ENCODE results near the gene CSRP1.
"Not testable (repeated sequence)": the region's sequence is repeated elsewhere in the genome, so short reads cannot be mapped to it uniquely, and the experiment has no call there.

CSRP1 gene

DNA sequence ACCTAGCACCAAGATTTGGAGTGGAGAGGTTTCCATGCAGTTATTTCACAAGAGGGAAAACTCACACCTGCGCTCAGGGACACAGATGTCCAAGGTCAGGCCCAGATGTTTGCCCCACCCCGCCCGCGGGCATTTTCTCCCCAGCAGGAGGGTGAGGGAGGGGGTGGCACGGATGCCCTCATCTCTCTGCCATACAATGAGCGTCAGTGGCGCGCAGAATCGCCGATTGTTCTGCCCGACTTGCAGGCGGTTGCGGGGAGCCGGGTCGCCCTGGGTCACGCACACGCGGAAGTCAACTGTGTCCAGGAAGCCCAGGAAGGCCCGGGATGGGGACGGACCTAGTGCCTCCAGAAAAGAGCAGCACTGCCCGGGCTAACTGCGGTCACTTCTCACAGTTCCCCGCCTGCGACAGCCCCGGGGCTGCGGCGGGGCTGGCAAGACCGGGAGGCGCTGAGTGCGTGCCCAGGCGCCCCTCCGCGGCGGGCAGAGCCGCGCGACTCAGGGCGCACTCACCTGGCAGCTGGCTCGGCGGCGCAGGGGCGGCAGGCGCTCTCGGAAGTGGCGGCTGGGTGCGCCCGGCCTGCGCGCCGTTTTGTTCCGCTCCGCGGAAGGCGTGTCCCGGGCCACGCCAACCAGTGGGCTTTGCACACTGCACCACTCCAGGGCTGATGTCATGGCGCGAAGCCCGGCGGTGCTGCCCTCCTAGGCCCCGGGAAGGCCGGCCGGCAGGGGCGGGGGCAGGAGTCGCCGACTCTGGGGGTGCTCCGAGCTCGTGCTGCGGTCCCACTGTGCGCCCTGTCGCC is at the start of gene CSRP1:
TSS of gene CSRP1 (minus strand) at position 567 of the 803 bp plus-strand sequence. CDS start 10,820 bp downstream, outside the sequence.
- DNase-seq, result peak; percentile 30

- DNase-seq, result no peak
These were observed 48.6 kb upstream of the CSRP1 start for GRCh38 chr1:201555593-201555945.

- no peak for DNase-seq
These were observed 48.1 kb upstream of the CSRP1 start for GRCh38 chr1:201554789-201555592.

GRCh38 chr1:201554190-201554600 is 47.3 kb upstream of the CSRP1 start:
- DNase-seq, result no peak

- DNase-seq, result no peak
These were observed 46.7 kb upstream of the CSRP1 start for GRCh38 chr1:201553496-201554189.

DNA sequence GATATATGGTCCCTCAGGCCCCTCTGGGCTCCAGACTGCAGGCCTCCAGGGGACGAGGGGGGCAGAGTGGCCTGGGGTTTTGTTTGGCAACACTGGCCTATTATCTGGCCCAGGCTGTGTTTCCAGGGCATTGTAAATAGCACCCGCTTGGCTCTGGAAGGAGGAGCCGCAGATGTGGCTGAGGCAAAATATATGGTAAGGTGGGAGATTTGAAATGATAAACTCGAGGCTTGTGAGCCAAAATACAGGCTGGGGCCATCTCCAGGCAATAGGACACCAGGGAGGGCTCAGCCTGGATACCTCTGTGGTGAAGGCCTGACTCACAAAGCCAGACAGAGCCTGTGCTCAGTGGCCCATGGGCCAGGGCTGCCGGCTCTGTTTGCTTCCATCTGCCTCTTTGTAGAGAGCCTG is 46.0 kb upstream of the CSRP1 start:
- no peak for DNase-seq

DNA sequence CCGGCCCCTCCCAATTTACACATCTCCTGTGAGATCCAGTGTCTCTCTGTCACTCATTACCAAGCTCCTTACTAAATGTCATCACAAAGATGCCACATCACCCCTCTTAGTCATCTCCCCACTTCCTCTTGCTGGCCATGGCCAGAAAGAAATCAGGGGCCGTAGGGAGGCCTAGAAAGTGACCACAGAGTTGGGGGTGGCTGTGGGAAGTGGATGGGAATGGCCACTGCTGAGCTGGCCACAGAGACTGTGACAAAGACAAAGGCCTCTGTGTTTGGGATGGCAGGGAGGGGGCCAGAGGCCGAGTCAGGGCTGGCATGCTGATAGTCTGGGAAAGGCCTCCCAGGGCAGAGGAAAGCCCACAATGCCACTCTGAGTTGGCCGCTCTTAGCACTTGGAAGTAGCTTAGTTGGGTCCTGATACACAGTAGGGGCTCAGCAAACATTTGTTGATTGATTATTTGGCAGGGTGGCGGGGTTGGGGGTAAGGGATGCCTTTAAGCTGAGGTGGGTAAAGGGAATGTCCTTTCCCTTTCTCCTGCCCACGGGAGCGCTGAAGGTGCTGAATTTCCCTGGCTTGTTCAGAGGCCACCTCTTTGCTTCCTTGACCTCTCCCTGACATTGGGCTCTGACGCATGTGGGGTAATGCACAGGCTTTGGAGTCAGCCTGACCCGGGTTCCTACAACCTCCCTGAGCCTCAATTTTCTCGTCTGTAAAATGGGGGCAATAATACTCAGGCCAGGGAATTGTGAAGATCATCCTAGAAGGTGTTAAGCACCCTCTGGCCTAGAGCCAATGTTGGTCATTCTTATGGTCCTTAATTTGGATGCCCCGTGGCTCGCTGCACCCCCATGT is 45.2 kb upstream of the CSRP1 start:
- DNase-seq, result no peak

DNA sequence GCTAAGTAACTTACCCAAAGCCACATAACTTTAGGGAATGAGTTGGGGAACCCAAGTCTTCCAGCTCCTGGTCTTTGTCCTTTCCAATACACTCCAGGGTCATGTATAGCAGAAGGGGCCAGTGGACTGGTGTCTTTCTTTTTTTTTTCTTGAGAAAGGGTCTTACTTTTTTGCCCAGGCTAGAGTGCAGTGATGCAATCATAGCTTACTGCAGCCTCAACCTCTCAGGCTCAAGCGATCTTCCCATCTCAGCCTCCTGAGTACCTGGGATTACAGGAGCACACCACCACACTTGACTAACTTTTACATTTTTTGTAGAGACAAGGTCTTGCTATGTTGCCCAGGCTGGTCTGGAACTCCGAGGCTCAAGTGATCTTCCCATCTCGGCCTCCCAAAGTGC is 44.2 kb upstream of the CSRP1 start:
- DNase-seq, result no peak

DNA sequence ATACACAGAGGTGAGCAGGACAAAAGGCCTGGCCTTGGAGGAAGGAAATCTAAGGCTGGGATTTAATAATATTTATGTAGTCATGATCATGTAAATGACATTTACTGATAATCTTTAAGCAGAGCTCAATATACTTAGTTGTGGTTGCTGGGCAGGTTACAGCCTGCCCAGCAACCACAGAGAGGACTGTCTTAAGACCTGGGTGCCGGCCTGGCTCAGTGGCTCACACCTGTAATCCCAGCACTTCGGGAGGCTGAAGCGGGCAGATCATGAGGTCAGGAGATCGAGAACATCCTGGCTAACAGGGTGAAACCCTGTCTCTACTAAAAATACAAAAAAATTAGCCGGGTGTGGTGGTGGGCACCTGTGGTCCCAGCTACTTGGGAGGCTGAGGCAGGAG is 42.6 kb upstream of the CSRP1 start:
- DNase-seq, result not testable (repeated sequence)

- no peak for DNase-seq
These were observed 39.0 kb upstream of the CSRP1 start for GRCh38 chr1:201545851-201546492.

- DNase-seq, result no peak
These were observed 37.8 kb upstream of the CSRP1 start for GRCh38 chr1:201544710-201545109.

- no peak for DNase-seq
These were observed 37.1 kb upstream of the CSRP1 start for GRCh38 chr1:201543871-201544642.

GRCh38 chr1:201542309-201543035 is 35.5 kb upstream of the CSRP1 start:
- DNase-seq, result no peak

GRCh38 chr1:201540846-201541735 is 34.2 kb upstream of the CSRP1 start:
- no peak for DNase-seq

DNA sequence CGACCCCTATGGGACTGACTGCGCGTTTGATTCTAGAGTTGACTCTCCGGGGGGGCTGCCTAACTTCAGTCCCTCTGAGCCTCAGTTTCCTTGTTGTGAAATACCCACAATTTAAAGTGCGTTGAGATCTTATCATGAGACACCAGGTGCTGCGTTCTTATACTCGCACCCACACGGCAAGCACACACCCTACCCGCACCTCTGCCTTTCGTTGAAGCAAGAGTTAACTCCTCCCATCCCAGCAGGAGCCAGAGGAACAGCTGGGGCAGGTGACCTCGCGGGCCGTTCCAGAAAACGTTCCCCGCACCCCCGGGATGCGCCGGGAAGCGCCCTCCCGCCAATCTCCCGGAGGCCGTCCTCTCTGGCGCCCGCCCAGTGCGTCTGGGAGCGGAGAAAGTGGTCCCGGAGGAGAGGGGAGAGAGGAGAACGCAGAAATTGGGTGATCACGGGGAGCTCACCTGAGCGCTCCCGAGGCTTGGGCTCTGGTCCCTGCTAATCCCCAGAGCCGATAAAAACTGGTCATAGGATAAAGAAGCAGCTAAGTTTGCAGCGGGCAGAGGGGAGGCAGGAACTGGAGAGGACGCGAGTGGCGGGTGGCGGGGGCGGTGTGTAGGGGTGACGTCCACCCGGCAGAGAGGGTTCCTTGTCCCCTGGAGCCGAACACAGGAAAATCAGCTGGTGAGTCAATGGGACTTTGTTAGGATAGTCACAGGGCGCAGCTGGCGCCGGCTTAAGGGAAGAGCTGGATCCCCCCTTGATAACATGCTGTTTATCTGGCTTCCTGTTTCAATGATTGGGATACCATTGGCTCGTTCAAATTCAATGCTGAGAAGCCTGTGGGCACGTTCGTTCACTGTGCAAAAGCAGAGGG is 32.9 kb upstream of the CSRP1 start:
- DNase-seq, result peak; percentile 56

GRCh38 chr1:201538612-201539551 is 32.0 kb upstream of the CSRP1 start, which contains the start of gene NAV1:
TSS of gene NAV1 (plus strand) at chr1:201539127. CDS start at chr1:201622885, 83,758 bp downstream.
- DNase-seq, result no peak

All from SHP77 treated with DMSO at 0.1 percent for 48 hours (cell line).